Measurements from ENCODE around the gene SUMO1. TPM values are rescaled to one million over a fixed set of nuclear protein-coding genes. Genes with fewer than 3 reads are reported as not detected.
A peak's percentile ranks its signal among the peaks of the same experiment; 100 is the strongest.

SUMO1 gene
- polyA plus RNA-seq, 12 donors: 88.9 to 178 (median 126) TPM; not detected in 1

DNA sequence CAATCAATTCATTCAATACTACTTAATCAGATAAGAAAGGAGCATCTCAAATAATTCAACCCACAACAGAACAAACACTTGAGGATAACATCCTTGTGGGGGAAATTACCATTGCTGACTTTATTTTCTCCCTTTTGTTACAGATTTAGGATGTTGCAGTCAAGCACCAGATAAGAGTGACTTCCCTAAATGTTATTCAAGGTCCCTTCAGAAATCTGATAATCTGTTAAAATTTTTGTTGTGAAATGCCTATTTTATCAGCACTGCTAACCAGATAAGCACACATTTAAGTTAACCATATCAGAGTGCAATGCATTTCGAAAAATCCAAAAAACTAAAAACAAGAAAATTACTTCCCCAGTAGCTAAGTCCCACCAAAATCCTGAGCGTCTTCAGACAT is 33.5 kb downstream of the SUMO1 start:
- DNase-seq: no peak

- no peak for DNase-seq
Measured at GRCh38 chr2:202203348-202203747, 35.0 kb downstream of the SUMO1 start.

DNA sequence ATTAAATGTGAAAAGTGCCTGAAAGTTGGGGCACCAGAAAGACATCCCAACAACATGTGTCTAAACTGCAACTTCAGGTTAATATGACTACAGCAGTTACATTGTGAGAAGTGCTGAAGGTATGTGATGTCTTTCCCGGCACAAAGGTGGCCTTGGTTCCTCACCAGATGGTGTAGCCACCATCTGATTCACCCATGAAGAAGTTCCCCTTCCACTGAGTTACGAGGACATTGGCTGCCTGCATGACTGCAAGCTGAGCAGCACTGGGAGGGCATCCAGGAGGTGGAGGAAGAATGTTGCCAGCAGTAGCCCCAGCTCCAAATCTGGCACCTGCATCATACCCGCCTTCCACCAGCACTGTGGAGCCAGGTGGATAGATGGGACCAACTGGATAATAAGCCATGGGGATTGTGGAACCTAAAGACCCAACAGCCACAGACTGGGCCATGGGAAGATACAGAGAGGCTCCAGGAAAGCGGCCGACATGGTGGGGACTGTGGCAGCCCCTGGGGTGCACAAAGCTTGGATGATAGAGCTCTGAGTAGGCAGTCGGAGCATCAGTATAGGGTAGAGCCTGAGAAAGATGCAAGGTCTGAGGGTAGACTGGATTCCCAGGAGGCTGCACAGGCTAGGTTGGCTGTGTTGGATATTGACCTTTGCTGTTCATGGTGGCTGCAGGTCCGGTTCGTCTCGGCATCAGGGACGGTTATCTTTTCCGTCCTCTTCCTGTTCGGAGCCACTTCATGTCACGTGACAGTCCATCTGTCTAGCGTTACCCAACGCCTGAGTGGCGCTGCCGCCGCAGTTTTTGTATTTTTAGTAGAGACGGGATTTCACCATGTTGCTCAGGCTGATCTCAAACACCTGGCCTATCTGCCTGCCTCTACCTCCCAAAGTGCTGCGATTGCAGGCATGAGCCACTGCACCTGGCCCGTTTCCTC is 36.9 kb downstream of the SUMO1 start:
- DNase-seq: no peak

DNA sequence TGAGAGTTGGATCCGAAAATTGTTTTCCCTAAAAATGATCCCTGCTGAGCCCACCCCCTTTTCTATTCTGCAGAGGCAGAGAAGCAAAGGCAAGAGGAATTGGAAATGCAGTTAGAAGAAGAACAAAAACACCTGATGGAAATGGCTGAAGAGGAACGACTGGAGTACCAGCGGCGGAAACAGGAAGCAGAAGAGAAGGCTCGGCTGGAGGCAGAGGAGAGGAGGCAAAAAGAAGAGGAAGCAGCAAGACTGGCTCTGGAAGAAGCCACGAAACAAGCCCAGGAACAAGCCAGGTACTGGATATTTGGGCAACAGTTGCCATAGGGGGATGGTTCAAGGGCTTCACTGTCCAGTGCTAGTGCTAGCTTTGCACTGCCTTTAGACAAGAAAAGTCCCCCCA is 41.7 kb downstream of the SUMO1 start:
- DNase-seq: no peak

DNA sequence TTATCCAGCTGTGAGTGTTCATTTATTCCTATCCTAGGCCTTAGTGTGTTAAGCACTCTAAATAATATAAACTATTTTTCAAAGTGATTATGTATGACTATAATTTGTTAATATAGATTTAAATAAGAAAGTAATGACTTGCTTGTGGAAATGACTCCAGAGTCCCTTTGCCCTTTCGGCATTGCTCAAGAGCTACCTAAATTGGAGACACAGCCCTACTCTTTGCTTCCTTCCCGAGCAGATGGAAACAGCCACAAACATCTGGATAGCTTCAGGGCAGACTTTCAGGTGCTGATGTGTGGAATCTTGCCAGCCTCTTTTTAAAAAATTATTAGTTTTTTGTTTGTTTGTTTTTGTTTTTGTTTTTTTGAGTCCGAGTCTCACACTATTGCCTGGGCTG is 44.0 kb downstream of the SUMO1 start:
- no peak for DNase-seq

DNA sequence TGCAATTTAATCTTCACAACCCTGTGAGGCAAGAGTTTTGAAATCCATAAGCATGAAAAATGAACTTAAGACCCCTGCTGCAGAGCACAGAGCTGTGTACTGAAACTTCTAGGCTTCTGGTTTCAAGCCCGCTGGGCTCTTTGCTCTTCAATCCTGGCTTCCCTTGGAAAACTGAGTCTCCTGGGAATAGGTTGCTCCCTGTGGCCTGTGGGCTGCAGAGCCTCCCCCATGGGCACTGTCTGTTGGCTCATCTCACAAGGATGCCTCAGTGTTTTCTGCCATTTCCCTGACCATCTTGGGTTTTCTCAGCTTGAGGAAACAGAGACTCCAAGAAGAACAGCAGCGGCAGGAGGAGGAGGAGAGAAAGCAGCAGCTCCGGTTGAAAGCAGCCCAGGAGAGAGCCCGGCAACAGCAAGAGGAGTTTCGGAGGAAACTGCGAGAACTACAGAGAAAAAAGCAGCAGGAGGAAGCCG is 44.5 kb downstream of the SUMO1 start:
- no peak for DNase-seq

GRCh38 chr2:202193305-202193704 is 45.1 kb downstream of the SUMO1 start:
- DNase-seq: no peak

DNA sequence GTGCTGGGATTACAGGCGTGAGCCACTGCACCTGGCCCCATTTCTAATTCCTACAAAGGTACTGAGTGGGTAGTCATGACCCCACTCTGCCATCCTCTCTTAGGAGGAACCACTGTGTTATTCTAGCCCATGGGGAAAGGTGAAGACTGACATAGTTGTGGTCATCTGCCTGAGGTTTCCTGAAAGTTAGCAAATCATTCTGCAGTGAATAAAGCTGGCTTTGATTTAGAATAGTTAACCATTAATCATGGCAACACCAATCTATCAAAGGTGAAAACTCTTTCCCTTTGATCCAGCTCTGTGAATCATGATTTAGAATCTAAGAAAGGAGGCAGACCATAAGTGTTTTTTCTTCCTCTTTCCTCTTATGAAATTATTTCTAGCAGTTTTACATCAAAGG is 50.8 kb downstream of the SUMO1 start:
- no peak for DNase-seq

- no peak for DNase-seq
Measured at GRCh38 chr2:202186641-202187202, 51.7 kb downstream of the SUMO1 start.

DNA sequence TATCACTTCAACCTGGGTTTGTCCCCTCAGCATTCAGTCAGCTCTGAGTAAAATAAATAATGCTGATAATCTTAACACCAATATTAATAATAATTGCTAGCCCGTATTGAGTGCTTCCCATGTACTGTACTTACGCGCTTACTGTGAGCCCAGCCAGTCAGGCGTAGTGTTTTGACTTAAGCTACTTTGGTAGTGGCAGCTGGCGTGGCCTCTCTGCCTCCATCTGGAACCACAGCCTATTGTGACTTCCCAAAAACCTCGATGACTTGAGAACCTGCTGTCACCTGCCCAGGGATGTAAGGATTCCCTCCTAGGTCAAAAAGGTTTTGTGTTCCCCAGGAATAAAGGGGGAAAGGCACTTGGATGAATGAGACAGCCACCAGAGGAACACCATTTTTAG is 53.2 kb downstream of the SUMO1 start:
- no peak for DNase-seq

- DNase-seq: no peak
Measured at GRCh38 chr2:202184557-202184956, 53.8 kb downstream of the SUMO1 start.

GRCh38 chr2:202178346-202178958 is 59.9 kb downstream of the SUMO1 start:
- DNase-seq: peak; percentile 70

GRCh38 chr2:202172439-202173211 is 65.8 kb downstream of the SUMO1 start:
- DNase-seq: no peak

DNA sequence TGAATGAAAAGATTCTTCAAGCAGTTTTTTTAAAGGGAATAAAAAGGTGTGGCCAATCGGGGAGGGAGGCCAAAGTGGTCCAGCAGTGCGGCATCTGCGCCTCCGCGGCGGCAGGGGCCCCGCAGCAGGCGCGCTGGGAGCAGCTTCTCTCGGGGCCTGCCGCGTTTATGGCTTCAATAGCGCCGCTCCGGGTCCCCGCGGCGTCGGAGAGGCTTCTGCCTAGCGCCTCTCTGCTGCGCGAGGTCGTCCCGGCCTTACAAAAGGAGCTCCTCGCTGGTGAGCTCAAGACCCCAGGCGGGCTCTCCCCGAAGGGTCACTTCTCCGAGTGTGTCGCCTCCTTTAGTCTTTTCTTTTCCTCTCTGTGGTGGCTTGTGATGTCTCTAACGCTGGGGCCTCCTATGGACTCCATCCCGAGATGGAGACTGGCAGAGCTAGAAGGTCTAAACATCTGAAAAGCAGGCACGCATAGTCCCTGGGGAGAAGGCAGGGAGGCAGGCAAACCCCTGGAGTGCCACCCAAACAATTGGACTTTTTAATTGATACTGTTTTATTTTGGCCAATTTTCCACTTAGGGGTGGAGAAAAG is 67.1 kb downstream of the SUMO1 start:
- DNase-seq: no peak

- DNase-seq: no peak
Measured at GRCh38 chr2:202169832-202170424, 68.5 kb downstream of the SUMO1 start.

DNA sequence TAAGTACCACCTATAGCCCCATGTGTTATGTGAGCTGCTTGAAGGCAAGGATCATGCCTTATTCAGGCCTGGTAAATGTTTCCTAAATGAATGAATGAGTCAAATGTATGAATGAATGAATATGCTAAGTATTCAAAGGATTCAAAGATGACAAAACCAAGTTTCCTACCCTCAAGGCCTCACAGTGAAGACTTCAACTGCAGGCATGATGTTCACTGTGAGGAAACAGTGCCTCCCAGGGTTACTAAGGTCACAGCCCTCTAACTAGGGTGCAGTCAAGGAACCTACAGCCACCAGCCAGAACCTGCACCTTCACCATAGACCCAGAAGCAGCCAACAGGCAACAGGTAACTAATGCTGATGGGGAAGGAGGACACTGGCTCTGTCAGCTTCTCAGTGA is 69.3 kb downstream of the SUMO1 start:
- DNase-seq: no peak

GRCh38 chr2:202165945-202166344 is 72.5 kb downstream of the SUMO1 start:
- no peak for DNase-seq

- DNase-seq: no peak
Measured at GRCh38 chr2:202165208-202165607, 73.2 kb downstream of the SUMO1 start.

DNA sequence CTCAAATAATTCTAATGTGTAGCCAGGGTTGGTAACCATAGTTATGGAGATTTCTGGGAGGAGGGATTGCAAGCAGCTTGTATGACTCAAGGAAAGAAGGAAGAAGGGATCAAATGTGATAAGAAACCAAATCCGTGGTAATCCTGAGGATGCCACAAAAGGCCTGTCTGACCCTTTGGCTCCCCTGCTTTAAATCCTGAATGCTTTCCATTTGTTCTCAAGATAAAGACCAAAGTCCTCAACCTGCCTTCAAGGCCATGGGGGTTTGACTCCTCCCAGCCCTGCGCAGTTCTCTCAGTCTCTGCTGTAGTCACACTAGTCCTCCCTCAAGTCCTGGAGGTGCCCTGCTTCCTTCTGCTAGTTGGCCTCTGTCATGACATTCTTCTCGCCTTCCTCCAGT is 74.0 kb downstream of the SUMO1 start:
- DNase-seq: no peak

DNA sequence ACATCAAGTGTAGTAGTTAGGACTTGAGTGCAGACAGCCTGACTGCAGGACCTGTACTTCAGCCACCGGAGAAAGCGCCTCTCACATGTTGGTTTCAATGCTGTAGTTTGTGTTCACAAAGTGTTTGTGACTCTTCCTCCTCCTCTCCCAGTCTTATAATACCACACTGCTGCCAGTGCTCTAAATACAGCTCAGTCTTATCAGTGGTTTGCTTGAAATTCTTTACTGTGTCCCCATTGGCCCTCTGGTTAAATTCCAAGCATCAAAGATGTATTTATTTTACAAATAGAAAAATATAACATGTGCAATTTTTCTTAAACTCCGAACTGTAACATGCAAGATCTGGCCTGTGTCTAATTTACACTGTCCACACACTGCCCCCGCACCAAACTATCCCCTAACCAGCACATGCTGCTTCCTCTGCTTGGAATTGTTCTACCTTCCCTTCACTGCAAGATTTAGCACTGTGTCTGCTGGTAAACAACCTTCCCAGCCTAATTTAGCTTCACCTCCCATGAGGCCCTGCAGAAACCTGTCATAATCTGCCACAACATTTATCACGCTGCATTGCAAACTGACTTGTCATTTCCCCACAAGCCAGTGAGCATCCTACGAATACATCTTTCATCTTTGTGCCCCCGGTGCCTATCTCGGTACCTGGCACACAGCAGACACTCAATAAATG is 77.1 kb downstream of the SUMO1 start:
- DNase-seq: no peak

DNA sequence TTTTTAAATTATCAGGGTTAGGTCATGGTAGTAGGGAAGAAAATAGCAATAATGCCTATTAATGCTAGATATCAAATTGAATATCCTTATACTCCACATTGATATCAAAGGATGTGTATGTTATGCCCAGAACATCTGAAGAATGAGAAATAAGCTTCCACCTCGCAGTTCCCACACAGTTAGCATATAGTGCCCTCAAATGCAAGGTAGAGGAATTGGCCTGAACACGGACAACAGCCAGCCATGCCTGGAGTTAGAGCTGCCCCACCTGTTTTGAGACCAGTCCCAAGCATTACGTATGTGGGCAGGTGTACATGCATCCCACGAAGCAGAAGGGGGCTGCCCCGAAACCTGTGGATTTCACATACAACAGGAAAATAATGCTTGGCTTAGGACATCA is 79.6 kb downstream of the SUMO1 start:
- DNase-seq: no peak
